H1 (cell line): ENCODE measurements around the gene ARHGEF12. TPM values are rescaled to one million over a fixed set of nuclear protein-coding genes. Genes with fewer than 3 reads are reported as not detected.

ENCODE experiments used
- CTCF ChIA-PET: fragments of 300-600 bp; sonication (Branson Sonifier 250); formaldehyde crosslinking; loops from one replicate; lab custom pipeline; 2021; ENCODE audit not compliant: partially characterized antibody; lab: Charles Lee
- POLR2A ChIA-PET: fragments of 300-600 bp; sonication (Branson Sonifier 250); formaldehyde crosslinking; loops from one replicate; lab custom pipeline; 2021; ENCODE audit warnings: inconsistent platforms; ENCODE audit not compliant: partially characterized antibody; lab: Charles Lee
- DNase-seq, 2 experiments: peaks; one replicate each; pipeline versions ENCODE4 v3.0.0 to v3.0.0-alpha.2; 2010 to 2022; ENCODE audit warnings: low spot score in 2 of 2, low read depth in 1 of 2, mixed read lengths in 1 of 2
- FAIRE-seq: peaks from 2 replicates; lab custom pipeline; 2011; peaks lifted over from hg19 to GRCh38; lab: Jason Lieb, UNC
- H2AFZ ChIP-seq: 2 replicates; pipeline ENCODE4 v1.8.1; 2012; ENCODE audit warnings: low read length, inconsistent platforms
- H2AK5ac ChIP-seq: 2 replicates; pipeline ENCODE4 v1.6.1; 2013; ENCODE audit warnings: low read depth, low read length
- H2BK120ac ChIP-seq: replicated peaks from 2 replicates; pipeline ENCODE3; 2013; ENCODE audit warnings: low read depth, low read length, inconsistent platforms
- H2BK12ac ChIP-seq: 2 replicates; pipeline ENCODE4 v1.6.1; 2013; ENCODE audit warnings: low read depth, low read length
- H2BK15ac ChIP-seq: 2 replicates; pipeline ENCODE4 v1.6.1; 2013; ENCODE audit warnings: low read length
- H2BK20ac ChIP-seq: 2 replicates; pipeline ENCODE4 v1.6.1; 2013; ENCODE audit warnings: low read length
- H2BK5ac ChIP-seq: 2 replicates; pipeline ENCODE4 v1.6.1; 2013; ENCODE audit warnings: low read depth, low read length
- H3K14ac ChIP-seq: 2 replicates; pipeline ENCODE4 v1.6.1; 2013; ENCODE audit warnings: inconsistent platforms; ENCODE audit not compliant: insufficient read length
- H3K18ac ChIP-seq: 2 replicates; pipeline ENCODE4 v1.6.1; 2013; ENCODE audit warnings: low read length; ENCODE audit errors: extremely low read depth
- H3K23ac ChIP-seq: 2 replicates; pipeline ENCODE4 v1.6.1; 2013; ENCODE audit warnings: inconsistent platforms; ENCODE audit not compliant: insufficient read length
- H3K23me2 ChIP-seq: 2 replicates; pipeline ENCODE4 v1.6.1; 2013; ENCODE audit warnings: low read depth, low read length
- H3K27ac ChIP-seq: 2 replicates; pipeline ENCODE4 v1.6.1; 2011; ENCODE audit warnings: low read depth, low read length, inconsistent platforms
- H3K27me3 ChIP-seq, 4 experiments: replicated peaks in 1 of 4; 1 replicate in 1 of 4; 2 replicates in 3 of 4; pipeline versions ENCODE4 v1.6.1 to v1.8.1; 2011 to 2013; ENCODE audit warnings: low read length in 3 of 4, mild to moderate bottlenecking in 3 of 4, inconsistent platforms in 2 of 4, mixed read lengths in 2 of 4, moderate library complexity in 1 of 4; ENCODE audit not compliant: control insufficient read depth in 3 of 4, insufficient read depth in 3 of 4; ENCODE audit errors: extremely low read depth in 1 of 4
- H3K36me3 ChIP-seq, 4 experiments: 2 replicates each; pipeline versions ENCODE4 v1.6.1 to v1.8.1; 2011 to 2013; ENCODE audit warnings: mild to moderate bottlenecking in 4 of 4, low read length in 3 of 4, moderate library complexity in 2 of 4, control low read depth in 1 of 4, inconsistent platforms in 1 of 4; ENCODE audit not compliant: insufficient read depth in 4 of 4, control insufficient read depth in 2 of 4
- H3K4ac ChIP-seq: replicated peaks from 2 replicates; pipeline ENCODE3; 2013; ENCODE audit warnings: low read length, low read depth, mixed read lengths, inconsistent platforms; ENCODE audit not compliant: insufficient read length
- H3K4me1 ChIP-seq, 4 experiments: replicated peaks in 1 of 4; 1 replicate in 1 of 4; 2 replicates in 3 of 4; pipeline versions ENCODE4 v1.6.1 to v1.8.1; 2011 to 2013; ENCODE audit warnings: low read length in 3 of 4, inconsistent platforms in 2 of 4, mixed read lengths in 1 of 4; ENCODE audit not compliant: insufficient read depth in 4 of 4, control insufficient read depth in 3 of 4
- H3K4me2 ChIP-seq, 2 experiments: 2 replicates each; pipeline versions ENCODE4 v1.6.1 to v1.8.1; 2011 to 2013; ENCODE audit warnings: low read depth in 2 of 2, low read length in 2 of 2, control low read depth in 1 of 2, inconsistent platforms in 1 of 2, mild to moderate bottlenecking in 1 of 2; ENCODE audit not compliant: insufficient read depth in 1 of 2
- H3K4me3 ChIP-seq, 4 experiments: fragments of 200-600, 300-600 bp in 1 of 4; sonication (generic), shearing (Covaris generic), sonication (Bioruptor Twin) in 1 of 4; 2 replicates each; pipeline versions ENCODE4 v1.5.1 to v1.8.1; 2011 to 2016; ENCODE audit warnings: low read length in 4 of 4, low read depth in 3 of 4, control low read depth in 2 of 4, inconsistent platforms in 2 of 4, mild to moderate bottlenecking in 2 of 4, mixed read lengths in 1 of 4, moderate library complexity in 1 of 4; ENCODE audit not compliant: insufficient read depth in 2 of 4; ENCODE audit errors: extremely low read depth in 1 of 4
- H3K56ac ChIP-seq: replicated peaks from 2 replicates; pipeline ENCODE3; 2013; ENCODE audit warnings: low read depth, mild to moderate bottlenecking, mixed read lengths, low read length, inconsistent platforms; ENCODE audit not compliant: insufficient read length
- H3K79me1 ChIP-seq: 2 replicates; pipeline ENCODE4 v1.6.1; 2013; ENCODE audit warnings: low read depth, low read length, control low read depth
- H3K79me2 ChIP-seq, 2 experiments: 2 replicates each; pipeline versions ENCODE4 v1.6.1 to v1.8.1; 2012 to 2013; ENCODE audit warnings: low read length in 2 of 2, mild to moderate bottlenecking in 2 of 2, inconsistent platforms in 1 of 2; ENCODE audit not compliant: insufficient read depth in 2 of 2, control insufficient read depth in 1 of 2
- H3K9ac ChIP-seq, 4 experiments: replicated peaks in 1 of 4; 1 replicate in 1 of 4; 2 replicates in 3 of 4; pipeline versions ENCODE4 v1.6.1 to v1.8.1; 2011 to 2013; ENCODE audit warnings: low read depth in 3 of 4, low read length in 3 of 4, control low read depth in 2 of 4, mild to moderate bottlenecking in 2 of 4, moderate library complexity in 2 of 4, inconsistent platforms in 1 of 4; ENCODE audit errors: extremely low read depth in 1 of 4
- H3K9me3 ChIP-seq, 2 experiments: 2 replicates each; pipeline versions ENCODE4 v1.6.1 to v1.8.1; 2012 to 2013; ENCODE audit warnings: mild to moderate bottlenecking in 2 of 2, moderate library complexity in 2 of 2, control low read depth in 1 of 2, inconsistent platforms in 1 of 2, low read depth in 1 of 2, low read length in 1 of 2, mixed read lengths in 1 of 2; ENCODE audit not compliant: insufficient read depth in 2 of 2
- H4K20me1 ChIP-seq, 2 experiments: replicated peaks in 1 of 2; 2 replicates each; pipeline versions ENCODE3 to v1.8.1; 2011 to 2013; ENCODE audit warnings: inconsistent platforms in 2 of 2, low read length in 2 of 2, mild to moderate bottlenecking in 1 of 2; ENCODE audit not compliant: insufficient read depth in 2 of 2, control insufficient read depth in 1 of 2
- H4K5ac ChIP-seq: 2 replicates; pipeline ENCODE4 v1.6.1; 2013; ENCODE audit warnings: low read length, low read depth, mixed read lengths, inconsistent platforms; ENCODE audit not compliant: insufficient read length
- H4K8ac ChIP-seq: 2 replicates; pipeline ENCODE4 v1.8.0; 2013; ENCODE audit warnings: mild to moderate bottlenecking, moderate library complexity, low read length, inconsistent platforms; ENCODE audit not compliant: insufficient read depth; ENCODE audit errors: extremely low read depth
- H4K91ac ChIP-seq: replicated peaks from 2 replicates; pipeline ENCODE3; 2013; ENCODE audit warnings: low read length, mixed read lengths, inconsistent platforms; ENCODE audit not compliant: insufficient read length
- ASH2L ChIP-seq: fragments of 200-600, 300-600 bp; sonication (generic); IDR thresholded peaks from one replicate; pipeline ENCODE4 v1.7.1; 2017; ENCODE audit warnings: low read length
- BACH1 ChIP-seq: IDR thresholded peaks from 2 replicates; pipeline ENCODE4 v1.6.1; 2012; ENCODE audit warnings: low read length, improper control_type of control experiment
- CEBPB ChIP-seq: IDR thresholded peaks from 2 replicates; pipeline ENCODE4 v1.6.1; 2012; ENCODE audit warnings: low read depth, low read length
- EP300 ChIP-seq, 2 experiments: IDR thresholded peaks; 1 replicate in 1 of 2; 2 replicates in 1 of 2; pipeline ENCODE4 v1.6.1; 2011 to 2012; ENCODE audit warnings: low read depth in 2 of 2, low read length in 2 of 2, mild to moderate bottlenecking in 2 of 2, borderline replicate concordance in 1 of 2, inconsistent platforms in 1 of 2, moderate library complexity in 1 of 2
- FOSL1 ChIP-seq: IDR thresholded peaks from 2 replicates; pipeline ENCODE4 v1.6.1; 2011; ENCODE audit warnings: mild to moderate bottlenecking, low read depth, low read length, moderate library complexity; ENCODE audit not compliant: insufficient read depth
- KDM4A ChIP-seq: IDR thresholded peaks from one replicate; pipeline ENCODE4 v1.7.1; 2012; ENCODE audit warnings: low read depth, mild to moderate bottlenecking, moderate library complexity, low read length, inconsistent platforms; ENCODE audit not compliant: severe bottlenecking
- MAFK ChIP-seq: IDR thresholded peaks from 2 replicates; pipeline ENCODE4 v1.6.1; 2012; ENCODE audit warnings: low read depth, mild to moderate bottlenecking, improper control_type of control experiment, low read length
- RFX5 ChIP-seq: IDR thresholded peaks from 2 replicates; pipeline ENCODE4 v1.6.1; 2011; ENCODE audit warnings: low read depth, low read length, improper control_type of control experiment, borderline replicate concordance
- SIRT6 ChIP-seq: IDR thresholded peaks from one replicate; pipeline ENCODE4 v1.7.1; 2012; ENCODE audit warnings: low read length, inconsistent platforms
- SP4 ChIP-seq: IDR thresholded peaks from 2 replicates; pipeline ENCODE4 v1.6.1; 2012; ENCODE audit warnings: low read length, inconsistent platforms
- WGBS, 2 experiments: shearing (Covaris generic) in 1 of 2; methylation state at CpG; one replicate each; pipeline versions ENCODE4 v1.1.6 to v1.1.7; 2013 to 2015; ENCODE audit warnings: low lambda C conversion rate in 2 of 2, mixed read lengths in 2 of 2, inconsistent platforms in 1 of 2, low coverage in 1 of 2, missing lambda C conversion rate in 1 of 2; ENCODE audit not compliant: insufficient replicate concordance in 2 of 2, insufficient coverage in 1 of 2, insufficient read length in 1 of 2; ENCODE audit errors: extremely low coverage in 1 of 2, missing lambda C conversion rate in 1 of 2; 5-methylcytosine and 5-hydroxymethylcytosine counted together
- polyA plus RNA-seq, 7 experiments: library from polyadenylated mRNA; depleted of rRNA in 3 of 7; stranded (reverse) in 5 of 7; unstranded in 2 of 7; fragments of >200 nt in 5 of 7; fragments of 200-250 nt in 2 of 7; gene quantifications; 1 replicate in 5 of 7; 2 replicates in 1 of 7; 4 replicates in 1 of 7; pipeline versions ENCODE4 v1.2.1 to v1.2.3, GENCODE V29; 2011 to 2013; ENCODE audit warnings: missing spikeins in 2 of 7, mixed read lengths in 2 of 7
- total RNA-seq: library from RNA; stranded (reverse); fragmentation: NEBNext Ultra II Directional; extraction: Animal tissue kit (Norgen Biotek cat#: 25700); gene quantifications from 2 replicates; pipeline ENCODE4 v1.2.1, GENCODE V29; 2021
- TF ChIP-seq, protein P1 (sequence below): IDR thresholded peaks from 2 replicates; pipeline ENCODE4 v1.6.1; 2012; ENCODE audit warnings: inconsistent platforms
- TF ChIP-seq, protein P2 (sequence below), 3 experiments: IDR thresholded peaks; 1 replicate in 2 of 3; 2 replicates in 1 of 3; pipeline versions ENCODE4 v1.5.1 to v1.6.1; 2011; ENCODE audit warnings: low read length in 3 of 3, mild to moderate bottlenecking in 3 of 3, inconsistent platforms in 2 of 3, low read depth in 1 of 3, moderate library complexity in 1 of 3; ENCODE audit not compliant: insufficient read depth in 1 of 3; ENCODE audit errors: control extremely low read depth in 1 of 3

ARHGEF12 gene
- total and polyA plus RNA-seq, 2 of the 8 experiments (the other 6 are each of a cell fraction or from before 2014, with no cell fraction given): 5.1 to 33.7 TPM

DNA sequence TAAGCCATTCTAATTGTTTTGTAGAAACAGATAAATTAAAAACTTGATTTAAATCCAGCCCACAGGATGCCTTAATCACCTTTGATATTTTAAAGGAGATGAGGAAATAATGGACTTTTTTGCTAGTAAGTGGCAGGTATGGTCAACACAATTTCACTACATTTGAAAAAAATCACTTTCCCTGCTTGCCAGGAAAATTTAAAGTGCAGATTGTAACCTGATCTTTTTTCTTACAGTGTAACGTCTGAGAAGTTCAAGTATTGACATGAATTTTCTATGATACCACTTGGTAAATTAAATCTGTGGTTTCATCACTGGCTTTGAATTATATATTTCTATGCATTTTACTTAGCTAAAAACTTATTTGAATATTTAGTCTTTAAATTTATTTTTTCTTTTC, 65.3 kb downstream of the ARHGEF12 start:
- H4K5ac ChIP-seq: no peak overlapping the region
- DNase-seq: no peak
- ChIA-PET CTCF (interaction anchor here (1.4 kb wide), 1 partner anchor 30 kb away, joined by 6 read pairs; no protein-coding TSS in a partner anchor), POLR2A (no interaction called here)
- H3K79me1 ChIP-seq: no peaks in the 10 kb centered on the region
- H3K56ac ChIP-seq: no peak overlapping the region
- FAIRE-seq: no peak
- no peaks in the 10 kb centered on the region for H3K27me3 ChIP-seq
- no peak overlapping the region for H3K23ac ChIP-seq
- no peak overlapping the region for H3K27ac ChIP-seq
- WGBS, 2 experiments: 55% methylated on average over 1 of the region's 1 CpG; no CpG with 5 or more reads in 1 of the 2 experiments
- H2AK5ac ChIP-seq: no peak overlapping the region
- no peak overlapping the region for H4K8ac ChIP-seq
- no peak overlapping the region for H2BK5ac ChIP-seq
- H3K4me3 ChIP-seq: no peak overlapping the region
- H2BK12ac ChIP-seq: no peak overlapping the region
- H3K4ac ChIP-seq: no peak overlapping the region
- no peaks in the 10 kb centered on the region for H3K23me2 ChIP-seq
- no peak overlapping the region for H2BK15ac ChIP-seq
- H3K36me3 ChIP-seq: no peaks in the 10 kb centered on the region
- H3K4me1 ChIP-seq: peaks cover 0 to 10% (median 4%) of the 10 kb centered on the region in 4 experiments; a peak in 4 of 7 replicates
- H4K91ac ChIP-seq: no peak overlapping the region
- H3K79me2 ChIP-seq: peaks cover 0 to 62% of the 10 kb centered on the region in 2 experiments; a peak in 2 of 4 replicates
- no peak overlapping the region for H2BK20ac ChIP-seq
- H3K9ac ChIP-seq: no peak overlapping the region
- no peaks in the 10 kb centered on the region for H3K9me3 ChIP-seq
- no peak overlapping the region for H2BK120ac ChIP-seq
- H3K4me2 ChIP-seq: no peak overlapping the region
- no peak overlapping the region for H3K14ac ChIP-seq
- no peaks in the 10 kb centered on the region for H4K20me1 ChIP-seq
- no peak overlapping the region for H2AFZ ChIP-seq
- H3K18ac ChIP-seq: no peak overlapping the region
- TF ChIP-seq FOSL1 (no peak), MAFK (no peak), KDM4A (no peak), SP4 (no peak), SIRT6 (no peak), ASH2L (no peak), EP300 (IDR thresholded peaks at IDR 0.05; ENCODE audit: borderline replicate concordance in 1 of 2, low read depth in 2 of 2, low read length in 2 of 2) (no peak), CEBPB (no peak), BACH1 (no peak), RFX5 (no peak)
- TF ChIP-seq, protein P1, sequence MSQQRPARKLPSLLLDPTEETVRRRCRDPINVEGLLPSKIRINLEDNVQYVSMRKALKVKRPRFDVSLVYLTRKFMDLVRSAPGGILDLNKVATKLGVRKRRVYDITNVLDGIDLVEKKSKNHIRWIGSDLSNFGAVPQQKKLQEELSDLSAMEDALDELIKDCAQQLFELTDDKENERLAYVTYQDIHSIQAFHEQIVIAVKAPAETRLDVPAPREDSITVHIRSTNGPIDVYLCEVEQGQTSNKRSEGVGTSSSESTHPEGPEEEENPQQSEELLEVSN: no peak
- TF ChIP-seq, protein P2, sequence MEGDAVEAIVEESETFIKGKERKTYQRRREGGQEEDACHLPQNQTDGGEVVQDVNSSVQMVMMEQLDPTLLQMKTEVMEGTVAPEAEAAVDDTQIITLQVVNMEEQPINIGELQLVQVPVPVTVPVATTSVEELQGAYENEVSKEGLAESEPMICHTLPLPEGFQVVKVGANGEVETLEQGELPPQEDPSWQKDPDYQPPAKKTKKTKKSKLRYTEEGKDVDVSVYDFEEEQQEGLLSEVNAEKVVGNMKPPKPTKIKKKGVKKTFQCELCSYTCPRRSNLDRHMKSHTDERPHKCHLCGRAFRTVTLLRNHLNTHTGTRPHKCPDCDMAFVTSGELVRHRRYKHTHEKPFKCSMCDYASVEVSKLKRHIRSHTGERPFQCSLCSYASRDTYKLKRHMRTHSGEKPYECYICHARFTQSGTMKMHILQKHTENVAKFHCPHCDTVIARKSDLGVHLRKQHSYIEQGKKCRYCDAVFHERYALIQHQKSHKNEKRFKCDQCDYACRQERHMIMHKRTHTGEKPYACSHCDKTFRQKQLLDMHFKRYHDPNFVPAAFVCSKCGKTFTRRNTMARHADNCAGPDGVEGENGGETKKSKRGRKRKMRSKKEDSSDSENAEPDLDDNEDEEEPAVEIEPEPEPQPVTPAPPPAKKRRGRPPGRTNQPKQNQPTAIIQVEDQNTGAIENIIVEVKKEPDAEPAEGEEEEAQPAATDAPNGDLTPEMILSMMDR (IDR thresholded peaks at IDR 0.05; ENCODE audit: control extremely low read depth in 1 of 3, insufficient read depth in 1 of 3, low read depth in 1 of 3, low read length in 3 of 3): no peak
